NCI-H460 (cell line): ENCODE data around the gene RYR3. TPM values are rescaled to one million over a fixed set of nuclear protein-coding genes. Genes with fewer than 3 reads are reported as not detected.

Experiments
- DNase-seq: peaks from one replicate; pipeline ENCODE4 v3.0.0-alpha.2; 2016; ENCODE audit warnings: low read depth; ENCODE audit errors: extremely low read depth
- total RNA-seq: library from RNA; depleted of rRNA; stranded (reverse); fragments of >200 nt; shearing (Covaris generic); gene quantifications from 2 replicates; pipeline ENCODE4 v1.2.3, GENCODE V29; 2014

The RYR3 gene
- total RNA-seq, 1 experiment from 2014 or later: not detected

- no peak for DNase-seq
Observed at GRCh38 chr15:33679061-33679460, 368.3 kb downstream of the RYR3 start.

- no peak for DNase-seq
Observed at GRCh38 chr15:33680336-33680735, 369.6 kb downstream of the RYR3 start.

DNA sequence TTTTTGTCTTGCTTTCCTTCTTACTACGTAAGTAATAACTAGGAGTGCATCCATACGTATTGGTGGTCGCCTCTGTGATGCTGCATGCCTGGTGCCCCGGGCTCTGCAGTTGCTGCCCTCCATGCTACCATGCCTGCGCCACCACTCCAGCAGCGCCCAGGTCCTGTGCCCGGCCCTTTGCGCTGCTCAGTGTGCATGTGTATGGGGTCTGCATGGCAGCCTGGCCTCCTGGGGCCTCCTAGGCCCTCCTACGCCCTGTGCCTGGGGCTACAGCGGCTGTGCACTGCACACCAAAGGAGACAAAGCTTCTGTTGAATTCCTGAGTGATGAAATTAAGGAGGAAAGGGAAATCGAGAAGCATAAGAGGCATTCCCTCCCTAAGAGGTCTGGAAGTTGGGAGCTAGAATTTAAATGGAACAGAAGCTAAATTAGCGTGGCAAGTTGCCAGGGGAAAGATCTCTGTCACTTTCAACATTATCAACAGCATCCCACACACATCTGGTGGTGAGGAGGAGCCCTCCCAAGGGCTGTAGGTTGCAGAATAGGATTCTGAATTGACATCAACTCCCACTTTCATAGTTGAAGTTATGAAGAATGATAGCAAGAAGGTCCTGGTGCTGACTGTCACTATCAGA, 382.5 kb downstream of the RYR3 start:
- DNase-seq: no peak

GRCh38 chr15:33698126-33698525, 387.4 kb downstream of the RYR3 start:
- no peak for DNase-seq

GRCh38 chr15:33699145-33699544, 388.4 kb downstream of the RYR3 start:
- no peak for DNase-seq

- DNase-seq: no peak
Observed at GRCh38 chr15:33699691-33700447, 389.1 kb downstream of the RYR3 start.

DNA sequence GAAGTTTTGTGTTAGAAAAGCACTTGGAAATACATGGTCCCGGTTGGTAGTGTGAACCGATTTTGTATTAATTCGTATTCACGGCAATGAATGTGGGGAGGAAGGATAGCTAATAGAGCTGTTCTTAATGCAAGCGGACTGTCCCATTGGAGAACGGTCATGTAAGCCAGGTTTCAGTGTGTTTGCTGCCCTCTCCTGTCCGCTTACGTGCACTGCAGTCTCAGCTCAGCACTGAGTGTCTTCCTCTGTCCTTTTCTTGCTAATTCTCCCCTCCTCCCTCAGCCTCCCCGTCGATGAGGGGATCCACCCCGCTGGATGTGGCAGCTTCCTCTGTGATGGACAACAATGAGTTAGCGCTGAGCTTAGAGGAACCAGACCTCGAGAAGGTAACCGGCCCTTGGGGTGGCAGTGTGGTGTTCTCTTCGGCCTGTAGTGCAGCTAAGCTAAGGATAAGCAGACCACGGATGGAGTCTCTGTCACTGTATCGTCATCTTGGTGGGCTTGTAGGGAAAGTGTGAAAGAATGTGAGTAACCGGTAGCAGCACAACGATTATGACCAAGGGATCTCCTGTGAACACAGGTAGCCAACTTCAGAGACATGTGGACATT, 390.0 kb downstream of the RYR3 start:
- DNase-seq: peak; percentile 73

DNA sequence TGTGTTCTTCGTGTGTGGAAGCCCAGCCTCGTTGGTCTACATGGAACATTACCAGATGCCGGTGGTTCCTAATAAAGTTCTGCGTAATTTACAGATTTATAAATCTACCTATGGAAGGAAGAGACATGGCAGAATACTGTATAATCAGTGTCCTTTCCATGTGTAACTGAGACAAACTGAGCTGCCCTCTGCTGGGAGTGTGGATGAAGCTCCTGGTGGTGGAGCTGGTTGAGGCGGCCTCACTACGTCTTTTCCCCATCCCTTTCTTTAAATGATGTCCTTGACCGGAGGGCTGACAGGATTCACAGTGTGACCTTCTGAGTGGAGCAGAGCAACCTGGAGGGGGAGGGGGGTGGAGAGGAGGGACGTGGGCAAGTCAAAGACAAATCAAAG, 390.5 kb downstream of the RYR3 start:
- no peak for DNase-seq

- no peak for DNase-seq
Observed at GRCh38 chr15:33706173-33706572, 395.4 kb downstream of the RYR3 start.

- DNase-seq: no peak
Observed at GRCh38 chr15:33710748-33711147, 400.0 kb downstream of the RYR3 start.

DNA sequence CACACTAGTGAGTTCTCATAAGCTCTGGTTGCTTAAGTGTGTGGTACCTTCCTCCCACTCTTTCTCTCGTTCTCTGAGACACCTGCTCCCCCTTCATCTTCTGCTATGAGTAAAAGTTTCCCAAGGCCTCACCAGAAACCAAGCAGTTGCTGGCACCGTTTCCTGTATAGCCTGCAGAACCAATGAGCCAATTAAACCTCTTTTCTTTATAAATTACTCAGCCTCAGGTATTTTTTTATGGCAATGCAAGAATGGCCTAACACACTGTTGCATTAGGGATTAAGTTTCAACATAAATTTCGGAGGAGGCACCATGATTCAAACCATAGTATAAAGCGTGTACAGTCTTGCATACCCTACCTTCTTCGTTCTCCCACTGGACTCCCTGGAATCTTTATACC, 405.3 kb downstream of the RYR3 start:
- no peak for DNase-seq

DNA sequence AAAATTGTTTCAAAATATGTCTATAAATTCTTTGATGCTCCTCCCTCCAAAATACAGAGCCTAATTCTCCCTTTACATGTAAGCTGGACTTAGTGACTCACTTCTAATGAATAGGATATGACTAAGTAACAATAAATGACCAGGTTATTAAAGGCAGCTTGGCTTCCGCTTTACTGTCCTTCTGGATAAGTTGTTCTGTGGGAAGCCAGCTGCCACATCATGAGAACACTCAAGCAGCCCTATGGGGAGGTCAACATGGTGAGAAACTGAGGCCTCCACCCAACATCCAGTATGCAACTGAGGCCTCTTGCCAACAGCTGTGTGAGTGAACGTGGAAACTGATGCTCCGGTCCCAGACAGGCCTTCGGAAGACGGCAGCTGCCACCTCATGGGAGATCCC, 410.2 kb downstream of the RYR3 start:
- no peak for DNase-seq

GRCh38 chr15:33722005-33722672, 411.4 kb downstream of the RYR3 start:
- no peak for DNase-seq

DNA sequence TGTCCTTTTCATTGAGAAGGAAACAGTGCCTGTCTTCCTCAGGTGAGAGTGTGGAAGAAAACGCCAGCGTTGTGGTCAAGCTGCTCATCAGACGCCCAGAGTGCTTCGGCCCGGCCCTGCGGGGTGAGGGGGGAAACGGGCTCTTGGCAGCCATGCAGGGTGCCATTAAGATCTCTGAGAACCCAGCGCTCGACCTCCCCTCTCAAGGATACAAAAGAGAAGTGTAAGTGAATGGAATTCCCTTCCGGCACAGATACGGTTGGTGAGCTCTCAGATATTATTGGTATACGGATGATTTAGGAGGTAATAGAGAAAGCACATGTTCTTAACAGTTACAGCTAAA, 411.9 kb downstream of the RYR3 start:
- DNase-seq: no peak

DNA sequence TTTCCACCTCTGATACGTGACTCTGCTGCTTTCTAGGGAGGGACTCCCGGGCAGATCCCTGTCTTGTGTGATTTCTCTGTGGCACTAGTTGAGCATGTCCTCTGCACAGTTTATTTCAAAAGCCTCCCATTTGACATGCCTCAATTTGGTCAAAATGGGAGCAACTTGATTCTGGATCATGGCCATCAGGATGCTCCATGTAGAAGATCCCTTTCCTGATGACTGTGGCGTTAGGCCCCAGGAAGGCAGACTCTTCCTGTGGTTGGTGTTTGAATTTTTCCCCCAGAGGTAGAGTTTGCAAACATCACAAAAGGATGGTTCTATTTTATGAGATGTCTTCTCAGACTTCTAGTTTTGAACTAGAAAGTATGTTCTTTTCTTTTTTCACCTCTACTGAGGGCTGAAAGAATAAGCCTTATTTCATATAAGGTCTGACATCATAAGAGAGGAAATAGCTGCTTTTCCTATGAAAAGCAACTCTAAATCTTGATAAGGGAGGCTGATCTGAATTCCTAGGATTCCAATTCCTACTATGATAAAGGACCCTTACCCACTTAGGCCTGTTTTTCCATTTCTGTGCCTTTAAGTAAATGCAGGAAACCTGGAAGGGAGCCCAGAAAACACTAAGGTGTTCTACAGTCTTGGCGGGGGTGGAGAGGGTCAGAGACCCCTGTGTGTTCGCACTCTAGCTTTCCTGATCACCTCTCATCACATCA, 413.7 kb downstream of the RYR3 start:
- no peak for DNase-seq

- no peak for DNase-seq
Observed at GRCh38 chr15:33729653-33730052, 418.9 kb downstream of the RYR3 start.

DNA sequence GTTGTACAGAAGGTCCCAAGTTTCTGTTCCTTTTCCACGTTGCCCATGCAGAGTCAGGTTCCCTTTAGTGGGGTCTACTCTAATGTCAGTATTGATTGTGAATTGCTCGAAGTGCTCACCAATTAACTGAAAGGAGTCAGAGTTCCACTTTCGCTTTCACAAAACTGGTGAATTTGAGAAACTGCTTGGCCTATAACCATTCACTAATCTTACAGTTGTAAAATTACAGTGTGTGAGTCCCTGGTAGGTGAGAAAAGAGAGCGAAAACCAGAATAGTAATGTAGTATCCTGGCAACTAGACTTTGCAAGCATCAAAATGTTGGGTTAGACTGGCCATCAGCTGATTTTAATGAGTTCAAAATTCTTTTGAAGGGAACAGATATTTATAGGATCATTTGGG, 420.0 kb downstream of the RYR3 start:
- DNase-seq: no peak

DNA sequence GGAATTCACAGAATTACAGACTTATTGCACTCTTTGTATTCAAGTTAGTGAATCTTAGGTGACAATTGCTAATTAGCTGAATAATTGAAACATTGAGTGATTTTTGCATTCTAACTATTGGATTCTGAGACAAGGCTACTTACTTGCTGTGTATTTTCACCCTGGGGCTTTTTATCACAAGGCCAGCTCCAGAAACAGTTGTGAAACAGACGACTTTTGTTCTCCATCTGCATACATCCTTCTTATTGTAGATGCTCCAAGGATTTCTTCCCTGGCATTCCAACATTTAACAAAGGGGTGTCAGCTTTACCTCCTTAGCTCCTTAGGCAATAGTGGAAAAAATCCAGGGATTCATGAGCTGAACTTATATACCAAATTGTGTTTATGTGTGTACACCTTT, 424.4 kb downstream of the RYR3 start:
- no peak for DNase-seq

DNA sequence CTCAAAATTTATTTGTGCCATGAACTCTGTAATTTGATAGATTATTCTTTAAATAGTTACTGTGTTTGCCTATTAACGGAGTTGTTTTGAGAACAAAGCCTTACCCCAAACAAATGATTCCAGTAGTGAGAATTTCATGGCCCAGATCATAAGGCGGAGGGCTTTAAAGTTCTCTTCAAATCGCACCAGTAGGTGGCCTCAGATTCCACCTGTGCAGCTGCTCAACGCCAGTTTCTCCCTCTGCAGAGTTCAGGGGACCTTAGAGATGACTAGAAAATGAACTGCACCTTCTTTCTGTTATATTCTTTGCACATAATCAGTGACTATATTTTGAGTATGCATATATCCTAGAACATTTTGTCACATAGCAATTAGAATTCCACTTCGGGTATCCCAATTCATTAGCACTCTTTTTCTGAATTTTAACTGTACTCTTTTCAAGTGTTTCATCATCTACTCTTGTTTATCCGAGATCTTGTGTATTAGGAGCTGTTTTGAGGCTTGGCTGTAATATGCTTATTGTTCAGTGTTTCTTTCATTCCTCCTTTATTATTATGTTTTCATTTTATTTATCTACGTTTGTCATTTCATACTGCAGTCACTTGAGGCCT, 425.0 kb downstream of the RYR3 start:
- no peak for DNase-seq
